Endothelial cell of umbilical vein (primary cell): ENCODE data around the gene CXCL10. TPM values are rescaled to one million over a fixed set of nuclear protein-coding genes. Genes with fewer than 3 reads are reported as not detected.
A peak's percentile ranks its signal among the peaks of the same experiment; 100 is the strongest.
"Not testable (repeated sequence)": the region's sequence is repeated elsewhere in the genome, so short reads cannot be mapped to it uniquely, and the experiment has no call there.

ENCODE experiments used
- BruUV-seq: library from RNA; stranded (reverse); fragments of 400-500 nt; replicated peaks from 2 replicates; lab custom pipeline; 2021; lab: Mats Ljungman, UMichigan
- CTCF ChIA-PET: fragments of 300-600, 350-600 bp; sonication (Branson Sonifier 250); formaldehyde crosslinking; loops from one replicate; lab custom pipeline; 2021; ENCODE audit warnings: antibody characterized with exemption, inconsistent platforms; lab: Charles Lee
- POLR2A ChIA-PET: fragments of 300-600, 350-600 bp; sonication (Branson Sonifier 250); formaldehyde crosslinking; loops from one replicate; lab custom pipeline; 2021; ENCODE audit warnings: antibody characterized with exemption, inconsistent platforms; lab: Charles Lee
- DNase-seq: peaks from one replicate; pipeline ENCODE4 v3.0.0-alpha.2; 2011; ENCODE audit warnings: low read depth, low spot score
- FAIRE-seq: peaks from 2 replicates; lab custom pipeline; 2011; peaks lifted over from hg19 to GRCh38; lab: Jason Lieb, UNC
- H2AFZ ChIP-seq: 2 replicates; pipeline ENCODE4 v1.6.0; 2012; ENCODE audit warnings: low read depth, low read length, control low read depth, inconsistent platforms
- H3K27ac ChIP-seq: 2 replicates; pipeline ENCODE4 v1.5.1; 2011; ENCODE audit warnings: low read depth, mild to moderate bottlenecking, control low read depth, low read length, moderate library complexity; ENCODE audit not compliant: insufficient read depth
- H3K27me3 ChIP-seq, 2 experiments: 2 replicates each; pipeline versions ENCODE4 v1.6.0 to v1.6.1; 2011; ENCODE audit warnings: low read length in 2 of 2, mixed read lengths in 1 of 2; ENCODE audit not compliant: control insufficient read depth in 2 of 2, insufficient read depth in 2 of 2
- H3K36me3 ChIP-seq, 2 experiments: 2 replicates in 1 of 2; 3 replicates in 1 of 2; pipeline ENCODE4 v1.5.1; 2011; ENCODE audit warnings: low read length in 2 of 2, mild to moderate bottlenecking in 1 of 2, moderate library complexity in 1 of 2; ENCODE audit not compliant: control insufficient read depth in 2 of 2, insufficient read depth in 2 of 2; ENCODE audit errors: extremely low read depth in 1 of 2
- H3K4me1 ChIP-seq: 3 replicates; pipeline ENCODE4 v1.5.1; 2011; ENCODE audit warnings: mild to moderate bottlenecking, low read length; ENCODE audit not compliant: control insufficient read depth, insufficient read depth; ENCODE audit errors: extremely low read depth
- H3K4me2 ChIP-seq: 2 replicates; pipeline ENCODE4 v1.6.1; 2011; ENCODE audit warnings: low read length, control low read depth, mixed read lengths; ENCODE audit not compliant: insufficient read depth
- H3K4me3 ChIP-seq, 3 experiments: fragments of 200-600 bp in 1 of 3; sonication (generic), shearing (Covaris generic) in 1 of 3; replicated peaks in 1 of 3; 2 replicates each; pipeline ENCODE4 v1.5.1; 2011 to 2016; ENCODE audit warnings: control low read depth in 3 of 3, low read length in 3 of 3, mild to moderate bottlenecking in 2 of 3, inconsistent platforms in 1 of 3, low read depth in 1 of 3, moderate library complexity in 1 of 3; ENCODE audit not compliant: insufficient read depth in 1 of 3
- H3K79me2 ChIP-seq: 2 replicates; pipeline ENCODE4 v1.6.0; 2012; ENCODE audit warnings: low read length, inconsistent platforms; ENCODE audit not compliant: control insufficient read depth, insufficient read depth
- H3K9ac ChIP-seq: replicated peaks from 2 replicates; pipeline ENCODE3; 2011; ENCODE audit warnings: low read length, control low read depth; ENCODE audit not compliant: insufficient read depth; ENCODE audit errors: extremely low read depth
- H3K9me1 ChIP-seq: replicated peaks from 3 replicates; pipeline ENCODE4 v1.6.0; 2011; ENCODE audit warnings: mild to moderate bottlenecking, low read length; ENCODE audit not compliant: control insufficient read depth, insufficient read depth; ENCODE audit errors: extremely low read depth
- H3K9me3 ChIP-seq: replicated peaks from 2 replicates; pipeline ENCODE4 v1.5.1; 2012; ENCODE audit warnings: low read length, inconsistent platforms; ENCODE audit not compliant: control insufficient read depth, insufficient read depth
- H4K20me1 ChIP-seq: replicated peaks from 2 replicates; pipeline ENCODE3; 2011; ENCODE audit warnings: mild to moderate bottlenecking, low read length; ENCODE audit not compliant: control insufficient read depth, insufficient read depth; ENCODE audit errors: extremely low read depth
- EZH2 ChIP-seq: IDR thresholded peaks from 2 replicates; pipeline ENCODE4 v1.6.1; 2012; ENCODE audit warnings: borderline replicate concordance, low read depth, mild to moderate bottlenecking, moderate library complexity, low read length, inconsistent platforms; ENCODE audit not compliant: severe bottlenecking
- JUN ChIP-seq: IDR thresholded peaks from 2 replicates; pipeline ENCODE4 v1.6.1; 2011; ENCODE audit warnings: borderline replicate concordance, low read depth; ENCODE audit not compliant: insufficient read length, insufficient read depth
- MYC ChIP-seq: IDR thresholded peaks from one replicate; pipeline ENCODE4 v1.6.1; 2011; ENCODE audit warnings: mild to moderate bottlenecking, low read depth, low read length
- POLR2A ChIP-seq: IDR thresholded peaks from 2 replicates; pipeline ENCODE4 v1.6.1; 2012; ENCODE audit warnings: low read depth, mild to moderate bottlenecking, control low read depth, low read length
- POLR2AphosphoS5 ChIP-seq: IDR thresholded peaks from 2 replicates; pipeline ENCODE4 v1.6.1; 2012; ENCODE audit warnings: low read depth, mild to moderate bottlenecking, control low read depth, low read length, moderate library complexity; ENCODE audit not compliant: insufficient read depth
- dilution Hi-C: fragments of 300-500 bp; cut with MboI; formaldehyde crosslinking; loops from one replicate; pipeline ENCODE4 v1.15.0; 2019; ENCODE audit warnings: low sequenced_read_pairs; ENCODE audit not compliant: extremely low pct_ligation_motif_present
- intact Hi-C: fragments of 100-400 bp; cut with micrococcal nuclease; formaldehyde crosslinking; loops from one replicate; pipeline ENCODE4 v1.10.0; 2022
- polyA plus RNA-seq, 4 experiments: library from polyadenylated mRNA; depleted of rRNA in 3 of 4; stranded (reverse) in 3 of 4; unstranded in 1 of 4; fragments of >200 nt; gene quantifications; 2 replicates each; pipeline versions ENCODE4 v1.2.1 to v1.2.3, GENCODE V29; 2011 to 2012; ENCODE audit warnings: missing spikeins in 1 of 4
- total RNA-seq: library from RNA; stranded (reverse); gene quantifications from 2 replicates; pipeline ENCODE4 v1.2.3, GENCODE V29; 2021
- TF ChIP-seq, protein P1 (sequence below): IDR thresholded peaks from 2 replicates; pipeline ENCODE4 v1.6.1; 2011; ENCODE audit not compliant: insufficient read depth, insufficient read length
- TF ChIP-seq, protein P2 (sequence below), 2 donors: IDR thresholded peaks; 1 replicate in 1 of 2; 2 replicates in 1 of 2; pipeline ENCODE4 v1.5.1; 2011; ENCODE audit warnings: low read length in 2 of 2, mild to moderate bottlenecking in 2 of 2, moderate library complexity in 2 of 2, control low read depth in 1 of 2, inconsistent platforms in 1 of 2, low read depth in 1 of 2; ENCODE audit not compliant: insufficient read depth in 1 of 2; ENCODE audit errors: extremely low read depth in 1 of 2

The CXCL10 gene
- total and polyA plus RNA-seq, 2 donors (not counting 3 experiments of a cell fraction or from before 2014, with no cell fraction given), result 0.18 TPM; not detected in 1

DNA sequence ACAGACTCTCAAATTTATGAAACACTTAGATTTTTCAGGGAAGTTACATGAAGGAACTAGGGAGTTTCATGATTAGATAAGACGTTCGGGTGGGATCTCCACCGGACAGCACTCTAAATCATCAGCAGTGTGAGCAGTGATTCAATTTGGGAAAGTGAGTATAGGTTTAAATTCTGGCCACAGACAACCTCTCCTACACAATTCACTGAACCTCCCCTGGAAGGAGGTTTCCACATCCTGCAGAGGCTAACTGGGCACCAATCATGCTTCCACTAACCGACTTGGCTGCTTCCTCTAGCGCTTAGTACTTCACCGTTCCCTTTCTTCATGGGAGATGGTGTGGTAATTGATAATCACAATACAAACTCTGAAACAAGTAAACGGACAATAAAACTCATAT lies 21.6 kb downstream of the CXCL10 start:
- no TSS peak for BruUV-seq
- H3K9me3 ChIP-seq, result no peaks in the 10 kb centered on the region
- H3K27ac ChIP-seq, result peak overlapping the region; percentile 34
- no peak overlapping the region for H3K4me3 ChIP-seq
- H3K4me2 ChIP-seq, result no peak overlapping the region
- no peak overlapping the region for H3K9ac ChIP-seq
- dilution Hi-C loops, result no loop called here
- no peaks in the 10 kb centered on the region for H4K20me1 ChIP-seq
- no peak overlapping the region for H2AFZ ChIP-seq
- DNase-seq (no peak), FAIRE-seq (no peak)
- POLR2A ChIA-PET, result no interaction called here
- intact Hi-C loops, result loop anchor here (2.0 kb wide), 1 partner anchor 27 kb away; no protein-coding TSS in a partner anchor
- no peaks in the 10 kb centered on the region for H3K9me1 ChIP-seq
- TF ChIP-seq JUN, result no peak
- TF ChIP-seq MYC, result no peak
- no peak for TF ChIP-seq POLR2A
- TF ChIP-seq, protein P1, sequence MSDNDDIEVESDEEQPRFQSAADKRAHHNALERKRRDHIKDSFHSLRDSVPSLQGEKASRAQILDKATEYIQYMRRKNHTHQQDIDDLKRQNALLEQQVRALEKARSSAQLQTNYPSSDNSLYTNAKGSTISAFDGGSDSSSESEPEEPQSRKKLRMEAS, result no peak
- TF ChIP-seq, protein P2, sequence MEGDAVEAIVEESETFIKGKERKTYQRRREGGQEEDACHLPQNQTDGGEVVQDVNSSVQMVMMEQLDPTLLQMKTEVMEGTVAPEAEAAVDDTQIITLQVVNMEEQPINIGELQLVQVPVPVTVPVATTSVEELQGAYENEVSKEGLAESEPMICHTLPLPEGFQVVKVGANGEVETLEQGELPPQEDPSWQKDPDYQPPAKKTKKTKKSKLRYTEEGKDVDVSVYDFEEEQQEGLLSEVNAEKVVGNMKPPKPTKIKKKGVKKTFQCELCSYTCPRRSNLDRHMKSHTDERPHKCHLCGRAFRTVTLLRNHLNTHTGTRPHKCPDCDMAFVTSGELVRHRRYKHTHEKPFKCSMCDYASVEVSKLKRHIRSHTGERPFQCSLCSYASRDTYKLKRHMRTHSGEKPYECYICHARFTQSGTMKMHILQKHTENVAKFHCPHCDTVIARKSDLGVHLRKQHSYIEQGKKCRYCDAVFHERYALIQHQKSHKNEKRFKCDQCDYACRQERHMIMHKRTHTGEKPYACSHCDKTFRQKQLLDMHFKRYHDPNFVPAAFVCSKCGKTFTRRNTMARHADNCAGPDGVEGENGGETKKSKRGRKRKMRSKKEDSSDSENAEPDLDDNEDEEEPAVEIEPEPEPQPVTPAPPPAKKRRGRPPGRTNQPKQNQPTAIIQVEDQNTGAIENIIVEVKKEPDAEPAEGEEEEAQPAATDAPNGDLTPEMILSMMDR (IDR thresholded peaks at IDR 0.05; ENCODE audit: extremely low read depth in 1 of 2, insufficient read depth in 1 of 2, low read depth in 1 of 2, low read length in 2 of 2), result no peak
- no peaks in the 10 kb centered on the region for H3K79me2 ChIP-seq
- CTCF ChIA-PET, result interaction anchor here (0.9 kb wide), 1 partner anchor 85 kb away, joined by 3 read pairs; no protein-coding TSS in a partner anchor
- peaks cover 8% of the 10 kb centered on the region for H3K4me1 ChIP-seq
- H3K36me3 ChIP-seq, result no peaks in the 10 kb centered on the region
- peaks cover 0 to 9% of the 10 kb centered on the region in 2 experiments for H3K27me3 ChIP-seq

DNA sequence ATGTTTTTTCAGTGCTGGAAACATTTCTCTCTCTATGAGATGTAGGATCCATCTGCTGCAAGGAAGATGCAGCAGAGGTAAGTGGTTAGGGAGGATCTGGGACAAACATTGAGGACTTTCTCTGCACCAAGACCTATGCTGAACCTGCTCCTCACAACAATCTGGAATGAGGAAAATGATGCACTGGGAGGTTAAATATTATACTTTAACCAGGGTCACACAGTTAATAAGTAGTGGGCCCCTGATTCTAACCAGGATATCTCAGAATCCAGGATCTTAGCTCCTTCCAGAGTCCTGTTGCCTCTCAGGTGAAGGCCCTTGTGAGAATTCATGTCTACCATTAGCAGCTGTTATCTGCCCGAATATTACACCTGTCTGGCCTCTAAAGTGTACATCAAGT lies 23.0 kb downstream of the CXCL10 start:
- Histone ChIP-seq H3K9ac (no peak overlapping the region), H3K9me3 (no peaks in the 10 kb centered on the region), H2AFZ (no peak overlapping the region), H4K20me1 (no peaks in the 10 kb centered on the region), H3K4me2 (no peak overlapping the region), H3K36me3 (no peaks in the 10 kb centered on the region), H3K9me1 (no peaks in the 10 kb centered on the region), H3K27me3 (peaks cover 0 to 6% of the 10 kb centered on the region in 2 experiments), H3K27ac (no peak overlapping the region), H3K4me1 (peaks cover 8% of the 10 kb centered on the region), H3K4me3 (no peak overlapping the region), H3K79me2 (no peaks in the 10 kb centered on the region)
- ChIA-PET POLR2A (interaction anchor here (0.6 kb wide), 1 partner anchor 194 kb away, joined by 3 read pairs; no protein-coding TSS in a partner anchor), CTCF (interaction anchor here (1.0 to 2.1 kb wide), 3 partner anchors 14 to 87 kb away, joined by 3 to 6 read pairs (median 3); partner anchors contain the start of gene ART3)
- no peak for DNase-seq
- FAIRE-seq, result no peak
- dilution Hi-C loops (no loop called here), intact Hi-C loops (no loop called here)
- TF ChIP-seq EZH2 (no peak), POLR2AphosphoS5 (no peak)
- no TSS peak for BruUV-seq

DNA sequence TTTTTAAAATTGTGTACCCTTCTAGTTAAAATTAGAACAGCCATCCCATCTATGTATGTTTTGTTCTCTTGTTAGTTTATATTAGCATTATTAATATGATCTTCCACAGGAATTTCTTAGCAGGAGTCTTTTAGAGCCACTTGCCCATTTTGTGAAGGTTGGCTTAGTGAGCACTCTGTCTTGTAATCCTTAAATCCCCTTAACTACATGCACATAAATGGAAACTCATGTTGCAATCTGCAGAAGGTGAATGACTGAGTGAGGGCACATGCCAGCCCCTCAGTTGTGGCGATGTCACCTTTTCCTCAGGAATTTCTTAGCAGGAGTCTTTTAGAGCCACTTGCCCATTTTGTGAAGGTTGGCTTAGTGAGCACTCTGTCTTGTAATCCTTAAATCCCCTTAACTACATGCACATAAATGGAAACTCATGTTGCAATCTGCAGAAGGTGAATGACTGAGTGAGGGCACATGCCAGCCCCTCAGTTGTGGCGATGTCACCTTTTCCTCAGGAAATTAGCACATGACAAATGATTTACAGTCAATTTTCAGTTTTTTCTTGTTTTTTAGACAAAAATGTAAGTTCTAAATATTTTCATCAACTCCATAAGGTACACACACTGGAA lies 24.7 kb downstream of the CXCL10 start:
- H3K27ac ChIP-seq, H3K9me1 ChIP-seq, H3K27me3 ChIP-seq, H3K4me2 ChIP-seq, H3K4me1 ChIP-seq, H3K9me3 ChIP-seq, H4K20me1 ChIP-seq, H3K36me3 ChIP-seq, H3K4me3 ChIP-seq, H3K79me2 ChIP-seq, intact Hi-C loops, H2AFZ ChIP-seq, dilution Hi-C loops, BruUV-seq, POLR2A ChIA-PET, DNase-seq, H3K9ac ChIP-seq: not testable (repeated sequence)
- CTCF ChIA-PET, result interaction anchor here (2.1 kb wide), 1 partner anchor 89 kb away, joined by 6 read pairs; no protein-coding TSS in a partner anchor
- peak; percentile 4 for FAIRE-seq
